ENCODE data around the gene RNF40.
A peak's percentile ranks its signal among the peaks of the same experiment; 100 is the strongest.

RNF40 gene

DNA sequence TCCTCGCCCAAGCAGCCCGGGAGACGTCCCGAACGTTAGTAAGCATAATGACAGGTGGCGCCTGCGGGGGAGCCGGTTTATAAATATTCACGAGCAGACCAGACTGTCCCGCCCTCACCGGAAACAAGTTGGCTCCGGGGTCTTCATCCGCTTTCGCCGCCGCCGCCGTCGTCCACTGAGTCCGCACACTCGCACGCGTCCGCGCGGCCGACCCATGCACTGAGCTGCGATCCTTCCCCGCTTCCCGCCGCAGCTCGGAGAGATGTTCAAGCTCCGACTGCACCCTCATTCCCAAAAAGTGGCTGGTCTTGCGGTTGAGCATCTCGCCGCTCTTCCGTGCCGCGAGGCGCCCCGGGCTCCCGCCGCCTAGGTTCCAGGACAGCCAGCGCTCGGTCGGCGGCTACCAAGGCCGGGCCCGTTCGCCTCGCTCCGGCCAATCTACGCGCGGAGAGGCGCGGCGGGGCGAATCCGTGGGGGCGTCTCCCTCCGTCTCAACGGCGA lies 645 bp upstream of the RNF40 start:
- TF ChIP-seq, protein P1, sequence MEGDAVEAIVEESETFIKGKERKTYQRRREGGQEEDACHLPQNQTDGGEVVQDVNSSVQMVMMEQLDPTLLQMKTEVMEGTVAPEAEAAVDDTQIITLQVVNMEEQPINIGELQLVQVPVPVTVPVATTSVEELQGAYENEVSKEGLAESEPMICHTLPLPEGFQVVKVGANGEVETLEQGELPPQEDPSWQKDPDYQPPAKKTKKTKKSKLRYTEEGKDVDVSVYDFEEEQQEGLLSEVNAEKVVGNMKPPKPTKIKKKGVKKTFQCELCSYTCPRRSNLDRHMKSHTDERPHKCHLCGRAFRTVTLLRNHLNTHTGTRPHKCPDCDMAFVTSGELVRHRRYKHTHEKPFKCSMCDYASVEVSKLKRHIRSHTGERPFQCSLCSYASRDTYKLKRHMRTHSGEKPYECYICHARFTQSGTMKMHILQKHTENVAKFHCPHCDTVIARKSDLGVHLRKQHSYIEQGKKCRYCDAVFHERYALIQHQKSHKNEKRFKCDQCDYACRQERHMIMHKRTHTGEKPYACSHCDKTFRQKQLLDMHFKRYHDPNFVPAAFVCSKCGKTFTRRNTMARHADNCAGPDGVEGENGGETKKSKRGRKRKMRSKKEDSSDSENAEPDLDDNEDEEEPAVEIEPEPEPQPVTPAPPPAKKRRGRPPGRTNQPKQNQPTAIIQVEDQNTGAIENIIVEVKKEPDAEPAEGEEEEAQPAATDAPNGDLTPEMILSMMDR (conservative IDR thresholded peaks at IDR 0.05; ENCODE audit: low read depth, low read length) = no peak
- peak; percentile 20 for DNase-seq (ENCODE audit: low read depth)
- peak overlapping the region; percentile 98 for H3K4me3 ChIP-seq (ENCODE audit: low read depth, low read length)

GRCh38 chr16:30762991-30763725 lies 1.0 kb downstream of the RNF40 start:
- H3K4me3 ChIP-seq (ENCODE audit: low read depth, low read length) = peak overlapping the region; percentile 98
- TF ChIP-seq, protein P1 (conservative IDR thresholded peaks at IDR 0.05; ENCODE audit: low read depth, low read length) = no peak
- no peak for DNase-seq (ENCODE audit: low read depth)

DNA sequence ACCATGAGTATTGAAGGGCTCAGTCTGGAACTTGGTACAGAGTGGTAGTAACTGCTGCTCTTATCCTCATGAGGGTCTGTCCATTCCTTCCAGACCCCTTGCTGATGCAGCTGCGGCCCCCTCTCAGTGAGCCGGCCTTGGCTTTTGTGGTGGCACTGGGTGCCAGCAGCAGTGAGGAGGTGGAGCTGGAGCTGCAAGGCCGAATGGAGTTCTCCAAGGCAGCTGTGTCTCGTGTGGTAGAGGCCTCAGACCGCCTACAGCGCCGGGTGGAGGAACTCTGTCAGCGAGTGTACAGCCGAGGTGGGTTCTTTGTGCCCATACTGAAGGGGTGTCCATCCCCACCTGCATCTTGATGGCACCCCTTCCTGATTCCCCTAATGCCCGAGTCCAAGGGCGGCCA lies 2.0 kb downstream of the RNF40 start:
- no peak overlapping the region for H3K4me3 ChIP-seq (ENCODE audit: low read depth, low read length)
- TF ChIP-seq, protein P1 (conservative IDR thresholded peaks at IDR 0.05; ENCODE audit: low read depth, low read length) = no peak
- no peak for DNase-seq (ENCODE audit: low read depth)

DNA sequence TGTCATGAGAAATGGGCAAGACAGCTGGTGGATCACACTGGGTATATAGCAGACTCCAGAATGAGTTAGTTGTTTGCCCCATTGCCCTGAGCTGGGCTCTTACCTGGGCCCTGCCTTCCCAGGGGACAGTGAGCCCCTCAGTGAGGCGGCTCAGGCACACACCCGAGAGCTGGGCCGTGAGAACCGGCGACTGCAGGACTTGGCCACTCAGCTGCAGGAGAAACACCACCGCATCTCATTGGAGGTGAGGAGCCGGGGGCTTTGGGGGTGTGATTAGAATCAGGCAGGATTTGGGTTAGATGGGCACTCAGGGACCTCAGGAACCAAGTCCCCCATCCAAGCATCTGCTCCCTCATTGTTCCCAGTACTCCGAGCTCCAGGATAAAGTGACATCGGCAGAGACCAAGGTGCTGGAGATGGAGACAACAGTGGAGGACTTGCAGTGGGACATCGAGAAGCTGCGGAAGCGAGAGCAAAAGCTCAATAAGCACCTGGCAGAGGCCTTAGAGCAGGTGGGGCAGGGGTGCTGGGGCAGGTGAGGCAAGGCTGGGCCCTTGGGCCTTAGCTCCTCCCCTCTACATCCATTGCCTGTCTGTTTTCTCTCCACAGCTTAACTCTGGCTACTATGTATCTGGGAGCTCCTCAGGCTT lies 2.8 kb downstream of the RNF40 start:
- DNase-seq (ENCODE audit: low read depth) = no peak
- TF ChIP-seq, protein P1 (conservative IDR thresholded peaks at IDR 0.05; ENCODE audit: low read depth, low read length) = no peak
- no peak overlapping the region for H3K4me3 ChIP-seq (ENCODE audit: low read depth, low read length)

DNA sequence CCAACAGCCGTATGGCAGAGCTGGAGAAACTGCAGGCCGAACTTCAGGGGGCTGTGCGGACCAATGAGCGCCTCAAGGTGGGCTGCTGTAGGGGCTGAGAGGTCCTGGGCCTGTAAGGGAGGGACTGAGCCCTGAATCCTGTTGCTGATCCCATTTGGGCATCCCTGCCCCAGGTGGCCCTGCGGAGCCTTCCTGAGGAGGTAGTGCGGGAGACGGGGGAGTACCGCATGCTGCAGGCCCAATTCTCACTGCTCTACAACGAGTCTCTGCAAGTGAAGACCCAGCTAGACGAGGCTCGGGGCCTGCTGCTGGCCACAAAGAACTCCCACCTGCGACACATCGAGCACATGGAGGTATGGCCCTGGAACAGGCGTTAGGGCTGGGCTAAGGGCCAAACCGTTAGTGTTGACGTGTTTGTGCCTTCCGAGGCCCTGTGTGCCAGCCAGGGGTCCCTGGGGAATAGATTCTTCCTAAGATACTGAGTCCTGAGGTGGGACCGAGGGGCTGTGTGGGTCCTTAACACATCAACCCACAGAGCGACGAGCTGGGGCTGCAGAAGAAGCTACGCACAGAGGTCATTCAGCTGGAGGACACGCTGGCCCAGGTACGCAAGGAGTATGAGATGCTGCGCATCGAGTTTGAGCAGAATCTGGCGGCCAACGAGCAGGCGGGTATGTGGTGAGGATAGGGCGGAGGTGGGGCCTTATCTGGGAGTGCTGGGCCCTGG lies 4.2 kb downstream of the RNF40 start:
- TF ChIP-seq, protein P1 (conservative IDR thresholded peaks at IDR 0.05; ENCODE audit: low read depth, low read length) = no peak

GRCh38 chr16:30766933-30767284 lies 4.8 kb downstream of the RNF40 start:
- H3K4me3 ChIP-seq (ENCODE audit: low read depth, low read length) = no peak overlapping the region
- no peak for DNase-seq (ENCODE audit: low read depth)
- TF ChIP-seq, protein P1 (conservative IDR thresholded peaks at IDR 0.05; ENCODE audit: low read depth, low read length) = no peak

More for the DNA sequence above, 4.2 kb downstream of the RNF40 start:
- H3K4me3 ChIP-seq (ENCODE audit: low read depth, low read length) = no peak overlapping the region
- DNase-seq (ENCODE audit: low read depth) = no peak
